GM12878 (cell line): ENCODE data around the gene ARPC5L. TPM values are rescaled to one million over a fixed set of nuclear protein-coding genes. Genes with fewer than 3 reads are reported as not detected.

Experiments
- BHLHE40 ChIP-seq, 2 experiments: fragments of 450-650 bp in 1 of 2; IDR thresholded peaks; 2 replicates each; pipeline ENCODE4 v1.6.1; 2011 to 2017; ENCODE audit warnings: low read depth in 2 of 2, borderline replicate concordance in 1 of 2, improper control_type of control experiment in 1 of 2, low read length in 1 of 2, mild to moderate bottlenecking in 1 of 2
- CREM ChIP-seq: IDR thresholded peaks from 2 replicates; pipeline ENCODE4 v1.6.1; 2014; ENCODE audit warnings: antibody characterized with exemption, low read depth
- IKZF2 ChIP-seq, 2 experiments: fragments of 450-650 bp; IDR thresholded peaks; 2 replicates each; pipeline ENCODE4 v1.6.1; 2017; ENCODE audit warnings: mild to moderate bottlenecking in 2 of 2, moderate library complexity in 2 of 2
- KAT2A ChIP-seq: conservative IDR thresholded peaks from 2 replicates; pipeline ENCODE4 v1.6.1; 2011; ENCODE audit warnings: low read depth, low read length; ENCODE audit not compliant: control insufficient read depth
- KDM1A ChIP-seq: fragments of 200-600 bp; sonication (generic); IDR thresholded peaks from 2 replicates; pipeline ENCODE4 v1.6.1; 2016; ENCODE audit warnings: borderline replicate concordance
- LARP7 ChIP-seq: fragments of 450-650 bp; IDR thresholded peaks from 2 replicates; pipeline ENCODE4 v1.6.1; 2017; ENCODE audit warnings: mild to moderate bottlenecking
- NFYA ChIP-seq: IDR thresholded peaks from 2 replicates; pipeline ENCODE4 v1.6.1; 2011; ENCODE audit warnings: low read depth, mild to moderate bottlenecking, low read length, improper control_type of control experiment, borderline replicate concordance
- POLR2A ChIP-seq: IDR thresholded peaks from 2 replicates; pipeline ENCODE4 v1.6.1; 2011; ENCODE audit warnings: low read depth, mild to moderate bottlenecking, low read length
- RFX5 ChIP-seq: IDR thresholded peaks from 2 replicates; pipeline ENCODE4 v1.6.1; 2011; ENCODE audit warnings: low read depth, low read length, improper control_type of control experiment
- ZBED1 ChIP-seq: IDR thresholded peaks from 2 replicates; pipeline ENCODE4 v1.6.1; 2016; ENCODE audit warnings: borderline replicate concordance
- polyA plus RNA-seq, 11 experiments: library from polyadenylated mRNA; depleted of rRNA in 4 of 11; unstranded in 6 of 11; stranded (reverse) in 5 of 11; fragments of >200 nt; fragmentation: Nextera tagmentation in 4 of 11; fragmentation: Illumina TruSeq in 1 of 11; extraction: Ambion mirVana in 4 of 11; extraction: Trizol in 1 of 11; gene quantifications; 1 replicate in 1 of 11; 2 replicates in 10 of 11; pipeline versions ENCODE4 v1.2.1 to v1.2.3, GENCODE V29; 2011 to 2016; ENCODE audit warnings: inconsistent platforms in 2 of 11, missing spikeins in 2 of 11, low read depth in 1 of 11
- total RNA-seq, 4 experiments: library from RNA; depleted of rRNA in 3 of 4; stranded (reverse); fragments of >200 nt in 3 of 4; fragmentation: Illumina TruSeq in 1 of 4; extraction: Trizol in 1 of 4; gene quantifications; 2 replicates each; pipeline versions ENCODE4 v1.2.1 to v1.2.3, GENCODE V29; 2013 to 2021
- TF ChIP-seq, protein P1 (sequence below): fragments of 450-650 bp; IDR thresholded peaks from 2 replicates; pipeline ENCODE4 v1.6.1; 2016; ENCODE audit warnings: mild to moderate bottlenecking

ARPC5L gene
- total and polyA plus RNA-seq, 10 of the 15 experiments (the other 5 are each of a cell fraction or from before 2014, with no cell fraction given) = 42.3 to 207 (median 104) TPM

DNA sequence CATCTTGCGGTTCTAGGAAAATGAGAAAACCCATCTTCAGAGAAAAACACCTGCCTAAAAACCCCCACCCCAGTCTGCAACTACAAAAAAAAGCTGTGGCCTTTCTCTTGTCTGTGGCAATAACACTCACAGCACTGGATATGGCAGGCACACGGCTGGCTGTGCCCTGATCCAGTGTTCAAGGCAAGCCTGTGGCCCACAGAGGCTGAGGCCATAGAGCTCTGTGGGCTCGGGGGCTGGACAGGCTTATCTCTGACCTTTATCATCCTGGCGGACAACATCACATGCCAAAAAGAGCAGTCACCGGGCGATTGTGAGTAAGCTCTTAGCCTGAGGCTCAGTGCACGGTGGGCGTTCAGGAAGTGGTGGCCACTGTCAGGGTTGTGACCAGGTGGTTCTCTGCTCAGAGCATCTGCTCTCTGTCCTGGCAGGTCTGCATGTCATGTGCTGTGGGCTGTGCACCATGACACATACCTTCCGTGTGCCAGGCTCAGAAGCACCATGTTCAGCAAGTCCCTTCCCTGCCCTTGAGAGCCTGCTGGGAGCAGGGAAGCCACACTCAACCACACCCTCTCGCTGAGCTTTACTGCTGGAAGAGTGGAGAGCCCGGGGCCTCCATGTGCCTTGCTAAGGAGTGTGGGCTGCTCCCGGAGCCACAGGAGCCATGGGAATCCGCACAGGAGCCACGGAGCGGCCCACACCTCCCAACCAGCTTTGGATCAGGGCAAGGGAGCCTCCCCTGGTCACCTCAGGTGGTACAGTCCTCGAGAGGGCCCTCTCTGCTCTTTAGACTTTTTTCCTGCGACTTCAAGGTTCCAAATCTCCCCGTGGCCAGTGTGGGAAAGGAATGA is 43.3 kb upstream of the ARPC5L start (continued):
- TF ChIP-seq IKZF2 (IDR thresholded peaks at IDR 0.05) (no peak), ZBED1 (no peak), NFYA (no peak), LARP7 (no peak; the same call in 1 of the 2 replicates), RFX5 (no peak), POLR2A (peak; percentile 52; the same call in 1 of the 2 replicates), BHLHE40 (IDR thresholded peaks at IDR 0.05; ENCODE audit: borderline replicate concordance in 1 of 2, low read depth in 2 of 2, low read length in 1 of 2) (peak in 1 of 2 experiments; percentile 47; a peak in 2 of 4 replicates), CREM (peak; percentile 41; the same call in 1 of the 2 replicates), KDM1A (no peak), KAT2A (no peak)
- TF ChIP-seq, protein P1, sequence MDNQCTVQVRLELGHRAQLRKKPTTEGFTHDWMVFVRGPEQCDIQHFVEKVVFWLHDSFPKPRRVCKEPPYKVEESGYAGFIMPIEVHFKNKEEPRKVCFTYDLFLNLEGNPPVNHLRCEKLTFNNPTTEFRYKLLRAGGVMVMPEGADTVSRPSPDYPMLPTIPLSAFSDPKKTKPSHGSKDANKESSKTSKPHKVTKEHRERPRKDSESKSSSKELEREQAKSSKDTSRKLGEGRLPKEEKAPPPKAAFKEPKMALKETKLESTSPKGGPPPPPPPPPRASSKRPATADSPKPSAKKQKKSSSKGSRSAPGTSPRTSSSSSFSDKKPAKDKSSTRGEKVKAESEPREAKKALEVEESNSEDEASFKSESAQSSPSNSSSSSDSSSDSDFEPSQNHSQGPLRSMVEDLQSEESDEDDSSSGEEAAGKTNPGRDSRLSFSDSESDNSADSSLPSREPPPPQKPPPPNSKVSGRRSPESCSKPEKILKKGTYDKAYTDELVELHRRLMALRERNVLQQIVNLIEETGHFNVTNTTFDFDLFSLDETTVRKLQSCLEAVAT = peak; percentile 74; the same call in 1 of the 2 replicates
